ENCODE results near the gene GJB5.

Gene GJB5

GRCh38 chr1:34776911-34777310 lies 22.1 kb downstream of the GJB5 start:
- no peak for DNase-seq (ENCODE audit: low read depth, low spot score)

GRCh38 chr1:34777519-34778321 lies 22.9 kb downstream of the GJB5 start:
- DNase-seq (ENCODE audit: low read depth, low spot score): no peak

- no peak for DNase-seq (ENCODE audit: low read depth, low spot score)
These were observed 23.5 kb downstream of the GJB5 start for GRCh38 chr1:34778381-34778780.

- DNase-seq (ENCODE audit: low read depth, low spot score): no peak
These were observed 24.2 kb downstream of the GJB5 start for GRCh38 chr1:34779005-34779404.

- no peak for DNase-seq (ENCODE audit: low read depth, low spot score)
These were observed 24.7 kb downstream of the GJB5 start for GRCh38 chr1:34779526-34779925.

- DNase-seq (ENCODE audit: low read depth, low spot score): no peak
These were observed 25.1 kb downstream of the GJB5 start for GRCh38 chr1:34779962-34780361.

- no peak for DNase-seq (ENCODE audit: low read depth, low spot score)
These were observed 25.7 kb downstream of the GJB5 start for GRCh38 chr1:34780528-34780927.

- DNase-seq (ENCODE audit: low read depth, low spot score): no peak
These were observed 26.4 kb downstream of the GJB5 start, which contains the start of gene GJB3 for GRCh38 chr1:34781071-34781843. Gene GJB3, plus strand, starts transcription at chr1:34781214. Its CDS starts 3,549 bp downstream, at chr1:34784763.

- no peak for DNase-seq (ENCODE audit: low read depth, low spot score)
These were observed 27.1 kb downstream of the GJB5 start for GRCh38 chr1:34781844-34782391.

- no peak for DNase-seq (ENCODE audit: low read depth, low spot score)
These were observed 29.9 kb downstream of the GJB5 start for GRCh38 chr1:34784751-34785221.

- DNase-seq (ENCODE audit: low read depth, low spot score): no peak
These were observed 30.5 kb downstream of the GJB5 start for GRCh38 chr1:34785231-34785874.

GRCh38 chr1:34785875-34786470 lies 31.1 kb downstream of the GJB5 start:
- DNase-seq (ENCODE audit: low read depth, low spot score): no peak

GRCh38 chr1:34786521-34787325 lies 31.9 kb downstream of the GJB5 start:
- DNase-seq (ENCODE audit: low read depth, low spot score): peak; percentile 15

GRCh38 chr1:34787461-34788420 lies 32.9 kb downstream of the GJB5 start:
- no peak for DNase-seq (ENCODE audit: low read depth, low spot score)

- no peak for DNase-seq (ENCODE audit: low read depth, low spot score)
These were observed 36.1 kb downstream of the GJB5 start for GRCh38 chr1:34790985-34791384.

- no peak for DNase-seq (ENCODE audit: low read depth, low spot score)
These were observed 37.6 kb downstream of the GJB5 start for GRCh38 chr1:34792424-34792823.

- DNase-seq (ENCODE audit: low read depth, low spot score): no peak
These were observed 38.3 kb downstream of the GJB5 start, which contains the start of gene GJA4 for GRCh38 chr1:34792868-34793727. Gene GJA4, plus strand, starts transcription at chr1:34792999. Its CDS starts 1,215 bp downstream, at chr1:34794214.
